HG02885 (cell line): Measurements from ENCODE around the gene TNP2.
A peak's percentile ranks its signal among the peaks of the same experiment; 100 is the strongest.
"Not testable (repeated sequence)": the region's sequence is repeated elsewhere in the genome, so short reads cannot be mapped to it uniquely, and the experiment has no call there.

Source experiments
- ATAC-seq: cut with Tn5 transposase; IDR thresholded peaks from one replicate; pipeline ENCODE4 v1.9.1; 2021; ENCODE audit warnings: mild to moderate bottlenecking; ENCODE audit not compliant: unreplicated experiment, poor library complexity

TNP2 gene

DNA sequence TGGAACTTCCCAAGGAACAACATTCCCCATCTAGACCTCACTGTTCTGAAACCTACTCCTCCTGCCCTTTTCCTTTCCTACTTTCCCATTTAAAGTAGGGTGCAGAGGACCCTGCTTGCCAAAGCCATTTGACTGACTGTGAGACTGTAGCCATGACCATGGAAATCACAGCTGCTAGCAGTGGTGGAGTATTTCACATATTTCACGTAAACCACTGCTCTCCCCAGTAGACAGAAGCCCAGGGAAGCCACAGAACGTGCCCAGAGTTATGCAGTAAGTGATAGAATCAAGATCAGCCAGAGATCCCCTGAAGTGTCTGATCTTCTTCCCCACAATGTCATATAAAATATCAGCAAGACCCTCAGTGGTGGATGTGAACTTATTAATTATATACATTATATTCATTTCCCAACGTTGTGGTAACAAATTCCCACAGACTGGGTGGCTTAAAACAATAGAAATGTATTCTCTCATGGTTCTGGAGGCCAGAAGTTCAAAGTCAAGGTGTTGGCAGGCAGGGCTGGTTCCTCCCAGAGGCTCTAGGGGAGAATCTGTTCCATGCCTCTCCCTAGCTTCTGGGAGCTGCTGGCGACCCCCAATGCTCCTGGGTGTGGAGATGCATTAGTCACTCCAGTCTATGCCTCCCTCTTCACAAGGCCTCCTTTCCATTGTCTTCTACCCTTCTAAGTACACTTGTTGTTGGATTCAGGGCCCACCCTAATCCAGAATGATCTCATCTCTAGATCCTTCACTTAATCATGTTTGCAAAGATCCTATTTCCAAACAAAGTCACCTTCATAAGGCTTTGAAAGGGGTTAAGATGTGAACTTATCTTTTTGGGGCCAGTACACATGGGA, 32.7 kb upstream of the TNP2 start:
- ATAC-seq: no peak

DNA sequence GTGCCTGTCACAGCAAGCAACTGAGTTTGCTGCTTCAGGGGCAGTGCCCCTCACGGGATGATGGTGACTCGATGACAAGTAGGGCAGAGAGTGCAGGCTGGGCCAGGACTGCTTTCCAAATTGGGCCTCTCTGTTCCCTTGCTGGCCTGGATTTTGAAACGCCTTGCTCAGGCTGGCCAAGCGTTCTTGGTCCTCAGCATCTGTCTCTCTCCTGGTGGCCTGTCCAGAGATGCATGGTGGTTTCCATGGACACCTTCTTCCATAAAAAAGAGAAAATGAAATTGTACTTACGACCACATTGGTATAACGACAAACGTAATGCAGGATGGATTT, 31.4 kb upstream of the TNP2 start:
- ATAC-seq: no peak

- ATAC-seq: no peak
Observed at GRCh38 chr16:11299865-11300559, 30.9 kb upstream of the TNP2 start.

DNA sequence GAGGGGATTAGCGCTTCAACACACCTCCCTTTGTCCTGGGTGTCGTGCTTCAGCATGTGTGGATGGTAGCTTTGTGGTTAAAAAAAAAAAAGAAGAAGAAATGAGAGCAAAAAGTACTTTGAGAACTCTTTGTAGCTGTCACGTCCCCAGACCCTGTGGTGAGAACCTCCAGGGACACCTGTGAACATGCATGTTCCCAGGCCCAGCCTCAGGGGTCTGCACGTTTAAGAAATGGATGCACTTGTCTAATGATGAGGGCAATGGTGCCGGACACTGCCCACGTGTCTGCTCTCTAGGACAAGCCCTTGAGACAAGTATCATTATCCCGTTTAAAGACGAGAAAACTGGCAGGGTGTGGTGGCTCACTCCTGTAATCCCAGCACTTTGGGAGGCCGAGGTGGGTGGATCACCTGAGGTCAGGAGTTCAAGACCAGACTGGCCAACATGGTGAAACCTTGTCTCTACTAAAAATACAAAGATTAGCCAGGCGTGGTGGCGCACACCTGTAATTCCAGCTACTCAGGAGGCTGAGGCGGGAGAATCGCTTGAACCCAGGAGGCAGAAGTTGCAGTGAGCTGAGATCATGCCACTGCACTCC, 29.9 kb upstream of the TNP2 start:
- peak; percentile 40 for ATAC-seq

DNA sequence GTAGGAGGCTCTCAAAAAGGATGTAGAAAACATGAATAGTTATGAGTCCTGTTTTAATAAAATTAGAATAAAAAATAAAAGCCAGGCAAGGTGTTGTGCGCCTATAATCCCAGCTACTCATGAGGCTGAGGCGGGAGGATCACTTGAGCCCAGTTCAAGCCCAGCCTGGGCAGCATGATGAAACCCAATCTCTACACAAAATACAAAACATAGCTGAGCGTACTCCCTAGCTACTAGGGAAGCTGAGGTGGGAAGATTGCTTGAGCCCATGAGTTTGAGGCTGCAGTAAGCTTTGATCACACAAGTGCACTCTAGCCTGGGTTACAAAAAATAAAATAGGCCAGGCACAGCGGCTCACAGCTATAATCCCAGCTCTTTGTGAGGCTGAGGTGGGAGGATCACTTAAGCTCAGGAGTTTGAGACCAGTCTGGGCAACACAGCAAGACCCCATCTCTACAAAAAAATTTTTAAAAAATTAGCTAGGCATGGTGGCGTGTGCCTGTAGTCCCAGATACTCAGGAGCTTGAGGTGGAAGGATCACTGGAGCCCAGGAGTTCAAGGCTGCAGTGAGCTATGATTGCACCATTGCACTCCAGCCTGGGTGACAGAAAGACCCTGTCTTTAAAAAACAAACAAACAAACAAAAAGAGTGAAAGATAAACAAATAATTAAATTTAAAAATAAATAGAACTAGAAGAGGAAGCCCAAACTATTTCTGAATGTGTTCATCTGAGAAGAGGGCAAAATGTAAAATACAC, 29.2 kb upstream of the TNP2 start:
- no peak for ATAC-seq

DNA sequence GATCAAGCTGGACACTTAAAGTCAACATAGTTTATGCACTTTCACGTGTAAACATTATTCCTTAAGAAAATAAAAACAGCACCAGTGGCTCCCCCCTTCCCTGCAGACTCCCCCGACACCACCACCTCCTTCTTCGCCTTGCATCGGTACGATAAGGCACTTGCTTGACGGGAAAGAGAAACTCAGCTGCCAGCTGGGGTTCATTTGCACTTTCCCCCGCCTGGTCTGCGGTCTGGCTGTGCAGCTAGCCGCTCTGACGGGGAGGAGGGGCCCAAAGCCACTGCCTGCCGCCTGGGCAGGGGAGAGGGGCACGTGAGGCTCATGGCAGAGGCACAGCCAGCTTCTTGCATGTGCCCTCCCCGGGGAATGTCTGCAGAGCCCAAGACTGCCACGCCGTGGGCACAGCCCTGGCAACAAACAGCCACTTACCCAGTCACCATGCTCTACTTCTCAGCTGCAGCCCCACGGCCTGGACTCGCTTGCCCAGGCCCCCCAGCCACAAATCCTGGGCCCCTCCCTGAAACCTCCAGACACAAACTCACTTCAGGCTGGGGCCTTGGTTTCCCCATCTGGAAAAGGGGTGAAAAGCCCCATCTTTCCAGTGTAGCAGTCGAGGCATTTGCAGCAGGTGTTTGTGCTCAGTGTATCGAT, 28.5 kb upstream of the TNP2 start:
- peak; percentile 79 for ATAC-seq

- peak; percentile 25 for ATAC-seq
Observed at GRCh38 chr16:11296706-11297491, 27.8 kb upstream of the TNP2 start.

- no peak for ATAC-seq
Observed at GRCh38 chr16:11296351-11296705, 27.2 kb upstream of the TNP2 start.

DNA sequence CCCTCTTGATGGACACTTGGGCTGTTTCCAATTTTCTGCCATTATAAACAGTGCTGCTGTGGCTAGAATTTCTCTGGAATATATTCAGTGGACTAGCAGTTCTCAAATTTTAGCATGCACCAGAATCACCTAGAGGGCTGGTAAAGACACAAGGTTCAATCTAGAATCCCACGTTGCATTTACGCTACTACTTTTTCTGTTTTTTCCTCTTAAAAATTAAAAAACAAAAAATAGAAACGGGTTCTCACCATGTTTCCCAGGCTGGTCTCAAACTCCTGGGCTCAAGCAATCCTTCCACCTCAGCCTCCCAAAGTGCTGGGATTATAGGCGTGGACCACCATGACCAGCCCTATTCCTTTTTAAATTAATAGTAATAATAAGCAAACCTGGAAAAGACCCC, 26.5 kb upstream of the TNP2 start:
- ATAC-seq: no peak

DNA sequence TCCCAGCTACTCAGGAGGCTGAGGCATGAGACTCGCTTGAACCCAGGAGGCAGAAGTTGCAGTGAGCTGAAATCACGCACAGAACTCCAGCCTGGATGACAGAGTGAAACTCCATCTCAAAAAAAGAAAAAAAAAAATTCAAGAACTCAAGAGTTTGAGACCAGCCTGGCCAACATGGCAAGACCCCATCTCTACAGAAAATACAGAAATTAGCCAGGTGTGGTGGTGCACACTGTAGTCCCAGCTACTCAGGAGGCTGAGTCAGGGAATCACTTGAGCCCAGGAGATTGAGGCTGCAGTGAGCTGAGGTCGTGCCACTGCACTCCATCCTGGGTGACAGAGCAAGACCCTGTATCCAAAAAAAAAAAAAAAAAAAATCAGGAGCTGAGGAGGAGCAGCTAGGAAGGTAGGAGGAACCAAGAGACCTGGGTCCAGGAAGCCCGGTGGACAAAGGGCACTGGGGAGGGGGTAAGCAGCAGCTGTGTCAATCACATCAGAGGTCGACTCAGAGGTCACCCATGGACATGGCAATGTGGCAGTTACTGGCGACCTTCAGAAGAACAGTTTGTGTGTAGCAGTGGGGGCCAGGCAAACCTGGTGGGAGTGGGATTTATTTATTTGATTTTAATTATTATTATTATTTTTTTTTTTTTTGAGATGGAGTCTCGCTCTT, 23.1 kb upstream of the TNP2 start:
- no peak for ATAC-seq

- no peak for ATAC-seq
Observed at GRCh38 chr16:11291091-11291703, 22.1 kb upstream of the TNP2 start.

GRCh38 chr16:11290102-11290893, 21.2 kb upstream of the TNP2 start:
- no peak for ATAC-seq

GRCh38 chr16:11289696-11290095, 20.6 kb upstream of the TNP2 start:
- ATAC-seq: not testable (repeated sequence)

- ATAC-seq: no peak
Observed at GRCh38 chr16:11289202-11289601, 20.1 kb upstream of the TNP2 start.

DNA sequence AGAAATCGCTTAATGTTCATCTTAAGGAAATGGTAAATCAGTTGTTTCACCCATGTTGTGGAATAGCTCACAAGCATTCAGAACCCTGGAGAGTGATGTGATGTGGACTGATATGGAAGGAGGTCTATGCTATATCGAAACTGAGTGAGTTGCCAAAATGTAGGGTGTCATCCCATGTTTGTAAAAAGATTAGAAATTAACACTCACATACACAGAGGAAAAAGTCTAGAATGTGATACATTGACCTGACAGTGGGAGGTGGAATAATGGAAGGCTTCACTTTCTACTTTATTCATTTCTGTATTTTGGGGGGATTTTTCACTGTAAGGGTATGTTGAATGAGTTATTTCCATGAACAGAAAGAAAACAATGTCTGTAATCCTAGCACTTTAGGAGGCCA, 16.7 kb upstream of the TNP2 start:
- ATAC-seq: no peak

DNA sequence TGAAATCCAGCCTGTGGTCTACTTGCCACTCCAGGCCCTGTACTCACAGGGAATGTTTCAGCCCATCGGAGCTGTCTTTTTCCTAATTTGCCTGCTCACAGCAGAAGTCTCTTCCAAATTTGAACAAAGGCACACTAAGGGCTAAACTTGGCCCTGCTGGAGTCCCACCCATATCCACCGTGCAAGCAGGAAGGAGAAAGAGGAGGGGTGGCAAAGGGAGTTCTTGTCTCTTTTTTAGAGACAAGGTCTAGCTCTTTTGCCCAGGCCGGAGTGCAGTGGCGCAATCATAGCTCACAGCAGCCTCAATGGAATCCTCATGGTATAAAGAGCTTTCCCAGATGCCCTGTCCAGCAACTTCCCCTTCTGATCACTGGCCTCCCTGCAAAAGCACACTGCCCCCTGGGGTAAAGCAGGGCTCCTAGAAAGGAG, 14.7 kb upstream of the TNP2 start:
- ATAC-seq: no peak

- ATAC-seq: no peak
Observed at GRCh38 chr16:11280616-11281522, 11.7 kb upstream of the TNP2 start, which contains the start of gene PRM1. PRM1 (minus strand) TSS chr16:11281330; CDS start chr16:11281238, 92 bp downstream.
